DND-41 (cell line): ENCODE results near the gene ANKRD40CL.

Source experiments
- CTCF ChIP-seq: IDR thresholded peaks from 2 replicates; pipeline ENCODE4 v1.5.1; 2012; ENCODE audit warnings: borderline replicate concordance, low read length, moderate library complexity, mild to moderate bottlenecking; ENCODE audit not compliant: poor library complexity, severe bottlenecking; ENCODE audit errors: extremely low read depth
- EZH2 ChIP-seq: IDR thresholded peaks from 3 replicates; pipeline ENCODE4 v1.6.1; 2012; ENCODE audit warnings: borderline replicate concordance, low read depth, mild to moderate bottlenecking, moderate library complexity, low read length, inconsistent platforms; ENCODE audit not compliant: severe bottlenecking

DNA sequence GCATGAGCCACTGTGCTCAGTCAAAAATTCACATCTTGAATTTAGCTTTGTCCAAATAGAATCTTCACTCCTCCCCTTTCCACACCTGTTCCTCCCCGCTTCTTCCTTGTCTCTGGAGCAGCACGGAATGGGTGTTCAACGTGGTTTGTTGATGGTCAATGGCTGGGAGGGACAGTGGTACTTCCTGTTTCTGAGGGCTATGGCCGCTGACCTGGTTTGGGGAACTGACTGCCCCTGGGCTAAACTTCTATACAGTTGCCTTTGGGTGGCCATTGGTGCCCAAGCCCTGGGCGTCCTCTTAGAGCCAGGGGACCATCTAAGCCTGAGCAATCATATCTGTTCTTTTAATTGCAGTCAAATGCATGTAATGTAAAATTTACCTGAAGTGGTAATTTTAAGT, 49.0 kb upstream of the ANKRD40CL start:
- TF ChIP-seq CTCF (no peak), EZH2 (no peak)
